AG10803 (cell line): ENCODE data around the gene TMEM271.
A peak's percentile ranks its signal among the peaks of the same experiment; 100 is the strongest.

ENCODE experiments used
- DNase-seq: peaks from one replicate; pipeline ENCODE4 v3.0.0; 2010; ENCODE audit warnings: low read depth
- H3K4me3 ChIP-seq: 2 replicates; pipeline ENCODE4 v1.5.1; 2011; ENCODE audit warnings: mild to moderate bottlenecking, low read length, control low read depth
- CTCF ChIP-seq: conservative IDR thresholded peaks from 2 replicates; pipeline ENCODE4 v1.5.1; 2011; ENCODE audit warnings: mild to moderate bottlenecking, low read length, control low read depth, inconsistent platforms

Gene TMEM271

DNA sequence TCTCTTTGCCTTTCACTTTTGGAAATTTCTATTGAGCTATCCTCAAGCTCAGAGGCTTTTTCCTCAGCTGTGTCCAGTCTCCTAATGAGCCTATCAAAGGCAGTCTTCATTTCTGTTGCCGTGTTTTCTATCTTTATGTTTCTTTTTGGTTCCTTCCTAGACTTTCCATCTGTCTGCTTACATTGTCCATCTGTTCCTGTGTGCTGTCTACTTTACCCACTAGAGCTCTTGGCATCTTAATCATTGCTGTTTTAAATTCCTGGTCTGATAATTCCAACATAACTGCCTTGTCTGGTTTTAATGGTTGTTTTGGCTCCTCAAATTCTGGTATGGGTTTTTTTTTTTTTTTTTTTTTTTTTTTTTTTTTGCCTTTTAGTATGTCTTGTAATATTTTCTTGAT lies 40.0 kb upstream of the TMEM271 start:
- no peak for TF ChIP-seq CTCF
- no peak overlapping the region for H3K4me3 ChIP-seq
- no peak for DNase-seq

GRCh38 chr4:613126-613525 lies 37.0 kb upstream of the TMEM271 start:
- H3K4me3 ChIP-seq = no peak overlapping the region

DNA sequence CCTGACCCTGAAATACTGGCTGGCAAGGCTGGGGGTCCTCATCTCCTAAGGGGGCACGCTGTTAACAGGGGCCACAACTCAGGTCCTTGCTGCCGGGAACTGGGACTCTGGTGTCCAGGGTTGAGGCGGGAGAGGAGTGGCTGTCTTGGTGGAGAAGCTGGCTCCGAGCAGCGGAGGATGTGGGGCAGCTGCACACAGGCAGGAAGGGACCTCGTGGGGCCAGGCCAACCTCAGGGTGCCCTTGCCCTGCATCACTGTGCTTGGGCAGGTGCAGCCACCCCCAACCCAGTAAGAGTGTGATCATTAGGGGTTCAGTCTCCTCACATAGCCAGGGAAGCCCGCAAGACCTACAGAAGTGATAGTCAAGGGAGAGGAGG lies 36.6 kb upstream of the TMEM271 start:
- no peak for TF ChIP-seq CTCF
- DNase-seq = no peak
- H3K4me3 ChIP-seq = no peak overlapping the region

More at GRCh38 chr4:613126-613525, 37.0 kb upstream of the TMEM271 start:
- no peak for DNase-seq
- no peak for TF ChIP-seq CTCF

DNA sequence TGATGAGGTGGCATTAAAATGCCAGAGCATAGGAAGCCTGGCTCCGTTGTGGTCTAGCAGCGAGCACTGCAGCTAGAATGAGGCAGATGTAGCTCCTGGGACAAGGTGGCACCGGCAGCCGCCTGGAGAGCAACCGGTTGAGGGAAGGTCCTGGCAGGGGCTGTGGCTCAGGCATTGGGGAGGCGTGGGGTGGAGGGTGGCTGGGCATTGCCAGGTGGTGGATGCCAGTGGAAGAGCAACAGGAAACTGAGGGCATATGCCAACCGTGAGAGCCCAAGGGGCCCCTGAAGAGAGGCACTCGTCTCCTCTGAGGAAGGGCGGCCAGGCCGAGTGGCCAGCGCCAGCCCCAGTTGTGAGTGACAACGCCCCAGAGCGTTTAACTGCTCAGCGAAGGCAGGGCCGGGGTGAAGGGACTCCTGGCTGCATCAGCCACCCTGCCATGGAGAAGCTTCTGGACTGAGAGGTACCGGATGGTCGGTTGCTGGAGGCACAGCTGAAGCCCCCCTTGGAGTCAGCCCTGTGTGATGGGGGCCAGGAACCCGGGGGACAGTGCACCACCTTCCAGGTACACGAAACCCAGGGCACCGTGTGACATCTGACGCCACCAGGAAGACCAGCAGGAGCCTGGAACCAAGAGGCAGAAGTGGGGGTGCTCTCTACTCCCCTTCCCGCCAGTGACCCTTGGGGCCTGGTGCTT lies 36.1 kb upstream of the TMEM271 start:
- no peak overlapping the region for H3K4me3 ChIP-seq
- DNase-seq = no peak
- TF ChIP-seq CTCF = no peak

DNA sequence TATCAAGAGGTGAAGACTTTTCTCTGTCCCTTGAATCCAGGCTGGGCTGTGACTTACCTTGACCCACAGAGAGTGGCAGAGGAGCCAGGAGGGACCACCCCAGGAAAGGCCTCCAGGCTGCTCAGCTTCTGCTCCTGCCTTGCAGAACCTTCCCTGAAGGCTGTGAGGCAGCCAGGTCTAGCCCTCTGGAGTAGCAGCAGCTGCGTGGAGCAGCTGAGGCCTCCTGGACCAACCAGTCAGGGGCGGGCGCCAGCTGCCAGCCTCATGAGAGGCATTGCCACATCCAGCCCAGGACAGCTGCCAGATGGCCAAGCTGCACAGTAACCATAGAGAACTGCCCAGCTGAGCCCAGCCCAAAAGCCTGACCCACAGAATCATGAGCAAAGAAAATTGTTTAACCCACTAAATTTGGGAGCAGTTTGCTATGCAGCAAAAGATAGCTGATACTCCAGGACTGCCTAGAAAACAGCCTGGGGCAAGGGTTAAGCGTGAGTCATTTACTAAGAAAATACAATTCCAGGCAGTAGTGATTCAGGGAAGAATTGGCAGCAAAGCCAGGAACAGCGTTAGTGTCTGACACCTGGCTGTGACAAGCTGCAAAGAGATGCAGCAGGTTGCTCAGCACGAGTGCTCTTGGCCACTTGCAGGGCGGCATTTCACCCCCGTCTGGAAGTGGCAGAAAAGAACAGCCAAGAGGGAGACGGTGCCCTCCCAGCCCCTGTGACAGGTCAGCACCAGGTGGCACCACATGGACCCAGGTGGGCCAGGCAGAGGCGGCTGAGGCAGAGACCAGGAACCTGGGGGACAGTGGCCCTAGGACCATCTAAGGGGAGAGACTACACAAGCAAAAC lies 34.5 kb upstream of the TMEM271 start:
- peak; percentile 24 for DNase-seq
- TF ChIP-seq CTCF = no peak

DNA sequence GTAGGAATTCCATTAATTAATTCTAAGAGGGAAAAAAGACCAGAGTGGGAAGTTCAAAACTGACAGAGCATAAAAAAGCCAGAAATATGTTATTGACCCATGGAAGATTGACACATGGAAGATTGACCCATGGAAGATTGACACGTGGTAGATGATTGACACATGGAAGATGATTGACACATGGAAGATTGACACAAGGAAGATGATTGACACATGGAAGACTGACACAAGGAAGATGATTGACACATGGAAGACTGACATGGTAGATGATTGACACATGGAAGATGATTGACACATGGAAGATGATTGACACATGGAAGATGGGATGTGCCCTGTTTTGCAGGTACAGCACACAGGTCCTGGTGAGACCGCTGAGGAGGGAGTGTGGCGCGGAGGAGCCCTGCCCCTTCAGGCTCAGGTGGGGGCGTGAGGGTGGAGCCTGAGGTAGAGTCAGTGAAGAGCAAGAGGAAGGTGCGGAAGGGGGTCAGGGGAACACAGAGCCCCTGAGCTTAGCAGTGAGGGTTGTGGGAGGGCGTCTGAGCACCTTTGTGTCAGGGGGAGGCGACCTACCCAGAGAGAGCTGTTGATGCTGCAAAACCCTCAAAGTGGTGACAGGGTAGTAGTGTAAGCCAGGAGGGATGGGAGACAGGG lies 33.4 kb upstream of the TMEM271 start:
- TF ChIP-seq CTCF = no peak
- DNase-seq = no peak
- no peak overlapping the region for H3K4me3 ChIP-seq

More for the DNA sequence above, 34.5 kb upstream of the TMEM271 start:
- no peak overlapping the region for H3K4me3 ChIP-seq
